ENCODE data around the gene PTTG1IP. TPM values are rescaled to one million over a fixed set of nuclear protein-coding genes. Genes with fewer than 3 reads are reported as not detected.
A peak's percentile ranks its signal among the peaks of the same experiment; 100 is the strongest.

PTTG1IP gene
- total and polyA plus RNA-seq, 2 donors (not counting 1 experiment from before 2014, with no cell fraction given) = 30.7 to 58.6 TPM

GRCh38 chr21:44893948-44894656 is 20.6 kb upstream of the PTTG1IP start:
- peaks cover 0 to 58% of the 10 kb centered on the region in 2 experiments for H3K36me3 ChIP-seq (replicated peaks in 1 of 2; ENCODE audit: control extremely low read depth in 1 of 2, control insufficient read depth in 1 of 2, extremely low read depth in 1 of 2, insufficient read depth in 2 of 2, low read length in 1 of 2)
- H3K9ac ChIP-seq (ENCODE audit: low read length) = no peak overlapping the region
- H3K4me1 ChIP-seq (ENCODE audit: control insufficient read depth in 2 of 2, insufficient read depth in 2 of 2, low read length in 2 of 2) = peaks cover 3 to 18% of the 10 kb centered on the region in 2 donors
- no peaks in the 10 kb centered on the region for H3K27me3 Mint-ChIP-seq
- peaks cover 0 to 3% (median 0%) of the 10 kb centered on the region in 3 donors for H3K9me3 ChIP-seq (ENCODE audit: control extremely low read depth in 1 of 3, control insufficient read depth in 2 of 3, insufficient read depth in 1 of 3, low read length in 2 of 3)
- TF ChIP-seq CTCF (IDR thresholded peaks at IDR 0.05) = no peak
- no peak for TF ChIP-seq EZH2 (IDR thresholded peaks at IDR 0.05; ENCODE audit: borderline replicate concordance, insufficient read depth, low read depth, low read length, poor library complexity, severe bottlenecking)
- POLR2A ChIA-PET = interaction anchor here (0.9 to 1.1 kb wide), 2 partner anchors 34 to 38 kb away, joined by 3 to 9 read pairs; no protein-coding TSS in a partner anchor
- peak overlapping the region; percentile 70 for H3K27ac Mint-ChIP-seq
- ATAC-seq (ENCODE audit: low read depth) = no peak
- H3K79me2 ChIP-seq (ENCODE audit: control insufficient read depth, insufficient read depth, low read length) = peaks cover 15% of the 10 kb centered on the region
- DNase-seq = no peak
- intact Hi-C loops (cut with micrococcal nuclease) = loop anchor here (2.0 kb wide), 2 partner anchors 17 to 19 kb away; no protein-coding TSS in a partner anchor
- H3K4me2 ChIP-seq (replicated peaks; ENCODE audit: low read depth, low read length, poor library complexity, severe bottlenecking) = no peak overlapping the region
- no peaks in the 10 kb centered on the region for H3K27me3 ChIP-seq (replicated peaks in 1 of 4; ENCODE audit: control extremely low read depth in 1 of 4, control insufficient read depth in 3 of 4, insufficient read depth in 4 of 4, low read length in 3 of 4)
- H2AFZ ChIP-seq (ENCODE audit: insufficient read depth, low read depth, low read length, poor library complexity, severe bottlenecking) = no peak overlapping the region
- H3K4me3 Mint-ChIP-seq = no peak overlapping the region
- peaks cover 34% of the 10 kb centered on the region for H4K20me1 ChIP-seq (ENCODE audit: control insufficient read depth, insufficient read depth, low read length, poor library complexity, severe bottlenecking)
- CTCF ChIA-PET = interaction anchor here (0.8 to 12.5 kb wide), 14 partner anchors 12 to 244 kb away, joined by 3 to 204 read pairs (median 10); partner anchors contain the start of genes ITGB2, PTTG1IP, SLX9 and UBE2G2
- H3K4me3 ChIP-seq (ENCODE audit: control extremely low read depth in 1 of 5, extremely low read depth in 1 of 5, insufficient read depth in 1 of 5, low read depth in 2 of 5, low read length in 4 of 5) = no peak overlapping the region
- 92% methylated on average over 13 of the region's 15 CpGs for WGBS (ENCODE audit: insufficient coverage)
- H3K9me3 Mint-ChIP-seq (ENCODE audit: insufficient read depth) = no peaks in the 10 kb centered on the region
- H3K27ac ChIP-seq (ENCODE audit: low read length in 2 of 2) = no peak overlapping the region
- H3K4me1 Mint-ChIP-seq = peaks cover 27% of the 10 kb centered on the region

DNA sequence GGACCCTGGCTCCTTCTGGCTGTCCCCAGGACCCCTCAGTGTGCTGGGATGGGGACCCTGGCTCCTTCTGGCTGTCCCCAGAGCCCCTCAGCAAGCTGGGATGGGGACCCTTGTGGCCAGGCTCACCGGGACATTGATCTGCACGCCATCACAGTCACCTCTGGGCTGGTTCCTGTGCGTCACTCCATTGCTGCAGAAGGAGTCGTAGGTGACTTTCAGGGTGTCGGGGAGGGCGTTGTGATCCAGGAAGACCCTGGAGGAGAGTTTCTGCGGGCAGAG is 19.7 kb upstream of the PTTG1IP start:
- H3K4me2 ChIP-seq (replicated peaks; ENCODE audit: low read depth, low read length, poor library complexity, severe bottlenecking) = no peak overlapping the region
- no peaks in the 10 kb centered on the region for H3K27me3 ChIP-seq (replicated peaks in 1 of 4; ENCODE audit: control extremely low read depth in 1 of 4, control insufficient read depth in 3 of 4, insufficient read depth in 4 of 4, low read length in 3 of 4)
- intact Hi-C loops (cut with micrococcal nuclease) = loop anchor here (2.0 kb wide), 2 partner anchors 18 kb away; no protein-coding TSS in a partner anchor
- TF ChIP-seq EZH2 (IDR thresholded peaks at IDR 0.05; ENCODE audit: borderline replicate concordance, insufficient read depth, low read depth, low read length, poor library complexity, severe bottlenecking) (no peak), CTCF (IDR thresholded peaks at IDR 0.05) (no peak)
- no peaks in the 10 kb centered on the region for H3K9me3 Mint-ChIP-seq (ENCODE audit: insufficient read depth)
- no peak overlapping the region for H3K4me3 Mint-ChIP-seq
- ChIA-PET POLR2A (interaction anchor here (0.9 to 1.6 kb wide), 2 partner anchors 34 to 38 kb away, joined by 9 to 10 read pairs; no protein-coding TSS in a partner anchor), CTCF (interaction anchor here (0.7 to 12.5 kb wide), 17 partner anchors 8 to 245 kb away, joined by 3 to 204 read pairs (median 8); partner anchors contain the start of genes ITGB2, PTTG1IP, SLX9 and UBE2G2)
- H3K27me3 Mint-ChIP-seq = no peaks in the 10 kb centered on the region
- peaks cover 15% of the 10 kb centered on the region for H3K79me2 ChIP-seq (ENCODE audit: control insufficient read depth, insufficient read depth, low read length)
- H3K9ac ChIP-seq (ENCODE audit: low read length) = no peak overlapping the region
- 91% methylated on average over 7 of the region's 7 CpGs for WGBS (ENCODE audit: insufficient coverage)
- no peak overlapping the region for H3K4me3 ChIP-seq (ENCODE audit: control extremely low read depth in 1 of 5, extremely low read depth in 1 of 5, insufficient read depth in 1 of 5, low read depth in 2 of 5, low read length in 4 of 5)
- no peak overlapping the region for H3K27ac ChIP-seq (ENCODE audit: low read length in 2 of 2)
- peaks cover 3 to 18% of the 10 kb centered on the region in 2 donors for H3K4me1 ChIP-seq (ENCODE audit: control insufficient read depth in 2 of 2, insufficient read depth in 2 of 2, low read length in 2 of 2)
- H3K27ac Mint-ChIP-seq = no peak overlapping the region
- peaks cover 0 to 57% of the 10 kb centered on the region in 2 experiments for H3K36me3 ChIP-seq (replicated peaks in 1 of 2; ENCODE audit: control extremely low read depth in 1 of 2, control insufficient read depth in 1 of 2, extremely low read depth in 1 of 2, insufficient read depth in 2 of 2, low read length in 1 of 2)
- H3K4me1 Mint-ChIP-seq = peaks cover 27% of the 10 kb centered on the region
- H3K9me3 ChIP-seq (ENCODE audit: control extremely low read depth in 1 of 3, control insufficient read depth in 2 of 3, insufficient read depth in 1 of 3, low read length in 2 of 3) = peaks cover 0 to 3% (median 0%) of the 10 kb centered on the region in 3 donors
- no peak for ATAC-seq (ENCODE audit: low read depth)
- peaks cover 34% of the 10 kb centered on the region for H4K20me1 ChIP-seq (ENCODE audit: control insufficient read depth, insufficient read depth, low read length, poor library complexity, severe bottlenecking)
- H2AFZ ChIP-seq (ENCODE audit: insufficient read depth, low read depth, low read length, poor library complexity, severe bottlenecking) = no peak overlapping the region
- no peak for DNase-seq
